ENCODE data around the gene MAPKAPK5. TPM values are rescaled to one million over a fixed set of nuclear protein-coding genes. Genes with fewer than 3 reads are reported as not detected.

Gene MAPKAPK5
- total and polyA plus RNA-seq, 2 of the 13 experiments (the other 11 are each of a cell fraction or from before 2014, with no cell fraction given), result 43.2 to 58.2 TPM

DNA sequence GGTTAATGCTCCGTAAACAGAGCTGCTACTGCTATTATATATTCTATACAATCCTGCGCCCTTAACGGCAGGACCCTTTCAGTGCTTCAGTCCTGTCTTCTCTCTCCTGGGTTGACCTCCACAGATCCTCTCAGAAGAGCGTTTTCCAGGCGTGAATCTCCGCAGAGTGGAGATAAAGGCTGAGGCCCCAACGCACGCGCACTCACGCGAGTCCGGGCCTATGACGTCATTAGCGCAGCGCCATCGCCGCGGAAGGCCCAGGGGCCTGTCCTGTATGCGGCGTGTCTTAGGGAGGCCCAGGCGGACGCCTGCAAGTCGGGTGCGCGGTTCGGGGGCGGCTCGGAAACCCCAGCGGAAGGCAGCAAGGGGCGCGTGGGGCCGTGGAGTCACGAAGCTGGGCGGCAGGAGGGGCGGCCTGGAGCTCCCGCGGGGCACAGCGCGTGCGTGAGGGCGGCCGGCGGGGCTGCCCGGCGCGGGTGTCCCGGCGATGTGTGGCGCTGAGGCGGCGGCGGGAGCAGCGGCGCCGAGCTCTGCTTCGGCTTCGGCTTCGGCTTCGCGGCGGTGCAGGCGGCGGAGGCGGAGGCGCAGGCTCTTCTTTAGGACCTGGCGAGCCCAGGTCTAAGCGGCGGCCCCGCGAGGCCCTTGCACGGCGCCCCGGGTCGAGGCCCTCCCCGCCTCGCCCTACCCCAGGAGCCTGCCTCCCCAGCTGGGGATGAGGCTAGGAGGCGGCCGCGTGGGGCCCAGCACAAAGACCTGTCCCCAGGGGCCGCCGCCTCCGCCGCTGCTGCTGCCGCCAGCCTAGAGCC, at the start of gene MAPKAPK5 (continued):
- TF ChIP-seq, protein P1, sequence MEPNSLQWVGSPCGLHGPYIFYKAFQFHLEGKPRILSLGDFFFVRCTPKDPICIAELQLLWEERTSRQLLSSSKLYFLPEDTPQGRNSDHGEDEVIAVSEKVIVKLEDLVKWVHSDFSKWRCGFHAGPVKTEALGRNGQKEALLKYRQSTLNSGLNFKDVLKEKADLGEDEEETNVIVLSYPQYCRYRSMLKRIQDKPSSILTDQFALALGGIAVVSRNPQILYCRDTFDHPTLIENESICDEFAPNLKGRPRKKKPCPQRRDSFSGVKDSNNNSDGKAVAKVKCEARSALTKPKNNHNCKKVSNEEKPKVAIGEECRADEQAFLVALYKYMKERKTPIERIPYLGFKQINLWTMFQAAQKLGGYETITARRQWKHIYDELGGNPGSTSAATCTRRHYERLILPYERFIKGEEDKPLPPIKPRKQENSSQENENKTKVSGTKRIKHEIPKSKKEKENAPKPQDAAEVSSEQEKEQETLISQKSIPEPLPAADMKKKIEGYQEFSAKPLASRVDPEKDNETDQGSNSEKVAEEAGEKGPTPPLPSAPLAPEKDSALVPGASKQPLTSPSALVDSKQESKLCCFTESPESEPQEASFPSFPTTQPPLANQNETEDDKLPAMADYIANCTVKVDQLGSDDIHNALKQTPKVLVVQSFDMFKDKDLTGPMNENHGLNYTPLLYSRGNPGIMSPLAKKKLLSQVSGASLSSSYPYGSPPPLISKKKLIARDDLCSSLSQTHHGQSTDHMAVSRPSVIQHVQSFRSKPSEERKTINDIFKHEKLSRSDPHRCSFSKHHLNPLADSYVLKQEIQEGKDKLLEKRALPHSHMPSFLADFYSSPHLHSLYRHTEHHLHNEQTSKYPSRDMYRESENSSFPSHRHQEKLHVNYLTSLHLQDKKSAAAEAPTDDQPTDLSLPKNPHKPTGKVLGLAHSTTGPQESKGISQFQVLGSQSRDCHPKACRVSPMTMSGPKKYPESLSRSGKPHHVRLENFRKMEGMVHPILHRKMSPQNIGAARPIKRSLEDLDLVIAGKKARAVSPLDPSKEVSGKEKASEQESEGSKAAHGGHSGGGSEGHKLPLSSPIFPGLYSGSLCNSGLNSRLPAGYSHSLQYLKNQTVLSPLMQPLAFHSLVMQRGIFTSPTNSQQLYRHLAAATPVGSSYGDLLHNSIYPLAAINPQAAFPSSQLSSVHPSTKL (CRISPR knock-in tag; IDR thresholded peaks at IDR 0.05), result peak; percentile 70
- TF ChIP-seq ZBTB7A (CRISPR knock-in tag; IDR thresholded peaks at IDR 0.05) (peak; percentile 41; the same call in 1 of the 2 replicates), HOMEZ (CRISPR knock-in tag; IDR thresholded peaks at IDR 0.05; ENCODE audit: low read depth) (no peak), ZNF563 (CRISPR knock-in tag; IDR thresholded peaks at IDR 0.05) (no peak; the same call in 1 of the 2 replicates), U2AF1 (optimal IDR thresholded peaks at IDR 0.05; ENCODE audit: low read depth, low read length) (no peak), EZH2 (conservative IDR thresholded peaks at IDR 0.05; ENCODE audit: low read depth, low read length) (no peak), ZNF329 (CRISPR knock-in tag; IDR thresholded peaks at IDR 0.05; ENCODE audit: low read depth) (0 out of 2 replicates have a peak, but pooled peaks have one; percentile 44), ZNF703 (CRISPR knock-in tag; IDR thresholded peaks at IDR 0.05; ENCODE audit: borderline replicate concordance) (no peak), ARNTL (CRISPR knock-in tag; IDR thresholded peaks at IDR 0.05) (peak; percentile 85), PAX8 (CRISPR knock-in tag; IDR thresholded peaks at IDR 0.05; ENCODE audit: borderline replicate concordance) (peak; percentile 93), ZNF577 (CRISPR knock-in tag; IDR thresholded peaks at IDR 0.05; ENCODE audit: borderline replicate concordance, low read depth) (0 out of 2 replicates have a peak, but pooled peaks have one; percentile 22), PHF5A (CRISPR knock-in tag; IDR thresholded peaks at IDR 0.05; ENCODE audit: low read depth, unreplicated experiment) (peak; percentile 92), ZFP1 (CRISPR knock-in tag; IDR thresholded peaks at IDR 0.05) (no peak), XRCC5 (optimal IDR thresholded peaks at IDR 0.05; ENCODE audit: low read length) (peak; percentile 36), ETV5 (CRISPR knock-in tag; IDR thresholded peaks at IDR 0.05; ENCODE audit: borderline replicate concordance) (0 out of 2 replicates have a peak, but pooled peaks have one; percentile 44), CCAR2 (optimal IDR thresholded peaks at IDR 0.05; ENCODE audit: low read depth, low read length) (no peak), SRSF4 (IDR thresholded peaks at IDR 0.05; ENCODE audit: low read depth, low read length, poor library complexity, severe bottlenecking) (no peak), JUND (CRISPR knock-in tag; IDR thresholded peaks at IDR 0.05) (peak; percentile 85), HMG20B (CRISPR knock-in tag; conservative IDR thresholded peaks at IDR 0.05) (no peak)
- TF ChIP-seq, protein P2, sequence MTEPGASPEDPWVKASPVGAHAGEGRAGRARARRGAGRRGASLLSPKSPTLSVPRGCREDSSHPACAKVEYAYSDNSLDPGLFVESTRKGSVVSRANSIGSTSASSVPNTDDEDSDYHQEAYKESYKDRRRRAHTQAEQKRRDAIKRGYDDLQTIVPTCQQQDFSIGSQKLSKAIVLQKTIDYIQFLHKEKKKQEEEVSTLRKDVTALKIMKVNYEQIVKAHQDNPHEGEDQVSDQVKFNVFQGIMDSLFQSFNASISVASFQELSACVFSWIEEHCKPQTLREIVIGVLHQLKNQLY (CRISPR knock-in tag; IDR thresholded peaks at IDR 0.05), result 0 out of 2 replicates have a peak, but pooled peaks have one; percentile 12
- TF ChIP-seq, protein P3, sequence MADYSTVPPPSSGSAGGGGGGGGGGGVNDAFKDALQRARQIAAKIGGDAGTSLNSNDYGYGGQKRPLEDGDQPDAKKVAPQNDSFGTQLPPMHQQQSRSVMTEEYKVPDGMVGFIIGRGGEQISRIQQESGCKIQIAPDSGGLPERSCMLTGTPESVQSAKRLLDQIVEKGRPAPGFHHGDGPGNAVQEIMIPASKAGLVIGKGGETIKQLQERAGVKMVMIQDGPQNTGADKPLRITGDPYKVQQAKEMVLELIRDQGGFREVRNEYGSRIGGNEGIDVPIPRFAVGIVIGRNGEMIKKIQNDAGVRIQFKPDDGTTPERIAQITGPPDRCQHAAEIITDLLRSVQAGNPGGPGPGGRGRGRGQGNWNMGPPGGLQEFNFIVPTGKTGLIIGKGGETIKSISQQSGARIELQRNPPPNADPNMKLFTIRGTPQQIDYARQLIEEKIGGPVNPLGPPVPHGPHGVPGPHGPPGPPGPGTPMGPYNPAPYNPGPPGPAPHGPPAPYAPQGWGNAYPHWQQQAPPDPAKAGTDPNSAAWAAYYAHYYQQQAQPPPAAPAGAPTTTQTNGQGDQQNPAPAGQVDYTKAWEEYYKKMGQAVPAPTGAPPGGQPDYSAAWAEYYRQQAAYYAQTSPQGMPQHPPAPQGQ (CRISPR knock-in tag; IDR thresholded peaks at IDR 0.05; ENCODE audit: borderline replicate concordance), result no peak

All from HepG2 (cell line).